ENCODE data around the gene MRPL19.

DNA sequence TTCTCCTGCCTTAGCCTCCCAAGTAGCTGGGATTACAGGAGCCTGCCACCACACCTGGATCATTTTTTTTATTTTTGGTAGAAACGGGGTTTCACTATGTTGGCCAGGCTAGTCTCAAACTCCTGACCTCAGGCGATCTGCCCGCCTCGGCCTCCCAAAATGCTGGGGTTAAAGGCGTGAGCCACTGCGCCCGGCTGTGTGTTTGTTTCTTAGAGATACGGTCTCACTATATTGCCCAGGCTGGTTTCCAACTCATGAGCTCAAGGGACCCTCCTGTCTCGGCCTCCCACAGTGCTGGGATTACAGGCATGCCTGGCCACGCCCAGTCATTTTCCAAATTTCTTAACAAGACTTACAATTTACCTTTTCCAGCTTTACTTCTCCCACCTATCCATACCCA, 940 bp upstream of the MRPL19 start:
- TF ChIP-seq, protein P1, sequence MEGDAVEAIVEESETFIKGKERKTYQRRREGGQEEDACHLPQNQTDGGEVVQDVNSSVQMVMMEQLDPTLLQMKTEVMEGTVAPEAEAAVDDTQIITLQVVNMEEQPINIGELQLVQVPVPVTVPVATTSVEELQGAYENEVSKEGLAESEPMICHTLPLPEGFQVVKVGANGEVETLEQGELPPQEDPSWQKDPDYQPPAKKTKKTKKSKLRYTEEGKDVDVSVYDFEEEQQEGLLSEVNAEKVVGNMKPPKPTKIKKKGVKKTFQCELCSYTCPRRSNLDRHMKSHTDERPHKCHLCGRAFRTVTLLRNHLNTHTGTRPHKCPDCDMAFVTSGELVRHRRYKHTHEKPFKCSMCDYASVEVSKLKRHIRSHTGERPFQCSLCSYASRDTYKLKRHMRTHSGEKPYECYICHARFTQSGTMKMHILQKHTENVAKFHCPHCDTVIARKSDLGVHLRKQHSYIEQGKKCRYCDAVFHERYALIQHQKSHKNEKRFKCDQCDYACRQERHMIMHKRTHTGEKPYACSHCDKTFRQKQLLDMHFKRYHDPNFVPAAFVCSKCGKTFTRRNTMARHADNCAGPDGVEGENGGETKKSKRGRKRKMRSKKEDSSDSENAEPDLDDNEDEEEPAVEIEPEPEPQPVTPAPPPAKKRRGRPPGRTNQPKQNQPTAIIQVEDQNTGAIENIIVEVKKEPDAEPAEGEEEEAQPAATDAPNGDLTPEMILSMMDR (IDR thresholded peaks at IDR 0.05) = no peak
- TF ChIP-seq POLR2A (IDR thresholded peaks at IDR 0.05) = no peak

All from ovary (tissue), 3 donors.